HEK293 (cell line): Measurements from ENCODE around the gene FANCE.

Experiments
- CTCF ChIP-seq: fragments of 450-650 bp; formaldehyde crosslinking; IDR thresholded peaks from 2 replicates; pipeline ENCODE4 v1.5.1; 2016; ENCODE audit warnings: missing biosample characterization, missing genetic modification characterization
- YY1 ChIP-seq: fragments of 450-650 bp; formaldehyde crosslinking; IDR thresholded peaks from 2 replicates; pipeline ENCODE4 v1.5.1; 2018; ENCODE audit warnings: missing biosample characterization, missing genetic modification characterization
- ZBTB21 ChIP-seq: fragments of 450-650 bp; formaldehyde crosslinking; IDR thresholded peaks from 2 replicates; pipeline ENCODE4 v1.5.1; 2017; ENCODE audit warnings: missing biosample characterization, missing genetic modification characterization
- ZBTB44 ChIP-seq: fragments of 450-650 bp; IDR thresholded peaks from 2 replicates; pipeline ENCODE4 v1.5.1; 2018; ENCODE audit warnings: missing biosample characterization, mild to moderate bottlenecking, missing genetic modification characterization
- ZIC2 ChIP-seq: fragments of 450-650 bp; formaldehyde crosslinking; IDR thresholded peaks from 2 replicates; pipeline ENCODE4 v1.5.1; 2016; ENCODE audit warnings: missing biosample characterization, missing genetic modification characterization
- ZNF133 ChIP-seq: fragments of 450-650 bp; formaldehyde crosslinking; IDR thresholded peaks from 2 replicates; pipeline ENCODE4 v1.5.1; 2016; ENCODE audit warnings: missing biosample characterization, missing genetic modification characterization
- ZNF140 ChIP-seq: fragments of 450-650 bp; formaldehyde crosslinking; IDR thresholded peaks from 2 replicates; pipeline ENCODE4 v1.5.1; 2016; ENCODE audit warnings: missing biosample characterization, missing genetic modification characterization
- ZNF274 ChIP-seq, 2 experiments: fragments of 200-500 bp in 1 of 2; fragments of 450-650 bp in 1 of 2; sonication (Bioruptor generic) in 1 of 2; formaldehyde crosslinking in 1 of 2; IDR thresholded peaks; 2 replicates each; pipeline versions ENCODE4 v1.5.1 to v1.6.1; 2014 to 2016; ENCODE audit warnings: borderline replicate concordance in 1 of 2, inconsistent platforms in 1 of 2, low read length in 1 of 2, missing biosample characterization in 1 of 2, missing genetic modification characterization in 1 of 2
- ZNF311 ChIP-seq: fragments of 450-650 bp; formaldehyde crosslinking; IDR thresholded peaks from 2 replicates; pipeline ENCODE4 v1.5.1; 2017; ENCODE audit warnings: missing biosample characterization, missing genetic modification characterization, borderline replicate concordance
- ZNF423 ChIP-seq: fragments of 450-650 bp; formaldehyde crosslinking; IDR thresholded peaks from 2 replicates; pipeline ENCODE4 v1.5.1; 2016; ENCODE audit warnings: missing biosample characterization, missing genetic modification characterization
- ZSCAN30 ChIP-seq: fragments of 450-650 bp; IDR thresholded peaks from 2 replicates; pipeline ENCODE4 v1.5.1; 2018; ENCODE audit warnings: missing biosample characterization, mild to moderate bottlenecking, missing genetic modification characterization, moderate library complexity

DNA sequence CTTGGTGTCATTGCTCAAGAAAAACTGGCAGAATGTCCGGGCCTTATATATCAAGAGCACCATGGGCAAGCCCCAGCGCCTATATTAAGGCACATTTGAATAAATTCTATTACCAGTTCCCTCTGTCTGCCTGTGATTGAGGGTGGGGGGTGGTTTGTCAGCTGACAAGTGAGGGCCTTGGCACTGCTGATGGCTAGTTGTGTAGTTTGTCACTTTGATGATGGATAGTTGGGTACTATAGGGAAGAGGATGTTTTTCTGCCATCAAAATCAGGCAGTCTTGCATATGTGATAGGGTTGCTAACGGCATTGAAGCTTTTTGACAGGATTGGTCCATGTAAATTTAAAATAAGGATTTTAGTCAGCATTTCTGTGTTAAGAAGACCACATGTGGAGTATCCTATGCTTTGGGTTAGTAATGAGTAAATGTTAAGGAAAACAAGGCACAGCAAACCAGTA is 18.6 kb downstream of the FANCE start:
- TF ChIP-seq ZIC2 (tag by site-specific recombination) (no peak), ZNF140 (tag by site-specific recombination) (no peak), ZNF311 (no peak), ZSCAN30 (tag by site-specific recombination) (no peak), ZNF133 (tag by site-specific recombination) (no peak), ZBTB21 (tag by site-specific recombination) (no peak), CTCF (no peak), ZBTB44 (no peak), ZNF274 (IDR thresholded peaks at IDR 0.05; ENCODE audit: low read length) (no peak), ZNF274 (tag by site-specific recombination; IDR thresholded peaks at IDR 0.05; ENCODE audit: borderline replicate concordance) (no peak), YY1 (tag by site-specific recombination) (no peak), ZNF423 (tag by site-specific recombination) (no peak)
